H1 (cell line): ENCODE results near the gene HBB.

ENCODE experiments used
- BCL11A ChIP-seq, 2 experiments: IDR thresholded peaks; one replicate each; pipeline ENCODE4 v1.6.1; 2011; ENCODE audit warnings: low read depth in 2 of 2, low read length in 2 of 2, mild to moderate bottlenecking in 2 of 2
- CHD1 ChIP-seq: IDR thresholded peaks from 2 replicates; pipeline ENCODE4 v1.6.1; 2012; ENCODE audit warnings: low read depth, low read length, improper control_type of control experiment
- CTCF ChIP-seq, 3 experiments: IDR thresholded peaks; 1 replicate in 2 of 3; 2 replicates in 1 of 3; pipeline versions ENCODE4 v1.5.1 to v1.6.1; 2011; ENCODE audit warnings: low read length in 3 of 3, mild to moderate bottlenecking in 3 of 3, inconsistent platforms in 2 of 3, low read depth in 1 of 3, moderate library complexity in 1 of 3; ENCODE audit not compliant: insufficient read depth in 1 of 3; ENCODE audit errors: control extremely low read depth in 1 of 3
- EZH2 ChIP-seq: fragments of 200-600 bp; sonication (generic); IDR thresholded peaks from 2 replicates; pipeline ENCODE4 v1.7.1; 2012; ENCODE audit warnings: low read depth, mild to moderate bottlenecking, moderate library complexity, low read length, inconsistent platforms; ENCODE audit not compliant: severe bottlenecking
- HDAC2 ChIP-seq, 2 experiments: fragments of 300-600 bp in 1 of 2; sonication (generic) in 1 of 2; IDR thresholded peaks; 2 replicates each; pipeline ENCODE4 v1.6.1; 2011 to 2012; ENCODE audit warnings: low read depth in 2 of 2, low read length in 2 of 2, mild to moderate bottlenecking in 2 of 2, moderate library complexity in 2 of 2, borderline replicate concordance in 1 of 2, inconsistent platforms in 1 of 2
- POLR2A ChIP-seq, 2 experiments: IDR thresholded peaks; 1 replicate in 1 of 2; 2 replicates in 1 of 2; pipeline ENCODE4 v1.6.1; 2011; ENCODE audit warnings: low read depth in 2 of 2, low read length in 2 of 2, mild to moderate bottlenecking in 2 of 2; ENCODE audit errors: control extremely low read depth in 1 of 2
- SIN3A ChIP-seq, 2 experiments: IDR thresholded peaks in 1 of 2; conservative IDR thresholded peaks in 1 of 2; 2 replicates each; pipeline ENCODE4 v1.6.1; 2011 to 2012; ENCODE audit warnings: low read length in 2 of 2, improper control_type of control experiment in 1 of 2, low read depth in 1 of 2, mild to moderate bottlenecking in 1 of 2
- TAF1 ChIP-seq: IDR thresholded peaks from 2 replicates; pipeline ENCODE4 v1.6.1; 2011; ENCODE audit warnings: mild to moderate bottlenecking, low read depth, low read length

- TF ChIP-seq CTCF (IDR thresholded peaks at IDR 0.05; ENCODE audit: control extremely low read depth in 1 of 3, insufficient read depth in 1 of 3, low read depth in 1 of 3, low read length in 3 of 3) (no peak), EZH2 (no peak), TAF1 (no peak), POLR2A (IDR thresholded peaks at IDR 0.05; ENCODE audit: control extremely low read depth in 1 of 2, low read depth in 2 of 2, low read length in 2 of 2) (no peak), SIN3A (conservative IDR thresholded peaks at IDR 0.05 in 1 of 2, IDR thresholded peaks at IDR 0.05 in 1 of 2; ENCODE audit: low read depth in 1 of 2, low read length in 2 of 2) (no peak), CHD1 (no peak), BCL11A (IDR thresholded peaks at IDR 0.05; ENCODE audit: low read depth in 2 of 2, low read length in 2 of 2) (no peak), HDAC2 (IDR thresholded peaks at IDR 0.05; ENCODE audit: borderline replicate concordance in 1 of 2, low read depth in 2 of 2, low read length in 2 of 2) (no peak)
Observed at GRCh38 chr11:5235364-5236095, 8.7 kb upstream of the HBB start.
